Erythroblast (primary cell): Measurements from ENCODE around the gene PPM1J.

Experiments used
- GATA1 ChIP-seq: IDR thresholded peaks from 2 replicates; pipeline ENCODE4 v1.6.1; 2011; ENCODE audit warnings: low read depth, mild to moderate bottlenecking, control low read depth, low read length, moderate library complexity
- POLR2A ChIP-seq: IDR thresholded peaks from 2 replicates; pipeline ENCODE4 v1.6.1; 2011; ENCODE audit warnings: mild to moderate bottlenecking, low read length

GRCh38 chr1:112731451-112731850, 16.3 kb upstream of the PPM1J start:
- no peak for TF ChIP-seq POLR2A
- no peak for TF ChIP-seq GATA1
